ENCODE results near the gene IL21R. TPM values are rescaled to one million over a fixed set of nuclear protein-coding genes. Genes with fewer than 3 reads are reported as not detected.

The IL21R gene
- total and polyA plus RNA-seq, 2 donors (not counting 3 experiments of a cell fraction or from before 2014, with no cell fraction given) = 0.03 TPM; not detected in 1

DNA sequence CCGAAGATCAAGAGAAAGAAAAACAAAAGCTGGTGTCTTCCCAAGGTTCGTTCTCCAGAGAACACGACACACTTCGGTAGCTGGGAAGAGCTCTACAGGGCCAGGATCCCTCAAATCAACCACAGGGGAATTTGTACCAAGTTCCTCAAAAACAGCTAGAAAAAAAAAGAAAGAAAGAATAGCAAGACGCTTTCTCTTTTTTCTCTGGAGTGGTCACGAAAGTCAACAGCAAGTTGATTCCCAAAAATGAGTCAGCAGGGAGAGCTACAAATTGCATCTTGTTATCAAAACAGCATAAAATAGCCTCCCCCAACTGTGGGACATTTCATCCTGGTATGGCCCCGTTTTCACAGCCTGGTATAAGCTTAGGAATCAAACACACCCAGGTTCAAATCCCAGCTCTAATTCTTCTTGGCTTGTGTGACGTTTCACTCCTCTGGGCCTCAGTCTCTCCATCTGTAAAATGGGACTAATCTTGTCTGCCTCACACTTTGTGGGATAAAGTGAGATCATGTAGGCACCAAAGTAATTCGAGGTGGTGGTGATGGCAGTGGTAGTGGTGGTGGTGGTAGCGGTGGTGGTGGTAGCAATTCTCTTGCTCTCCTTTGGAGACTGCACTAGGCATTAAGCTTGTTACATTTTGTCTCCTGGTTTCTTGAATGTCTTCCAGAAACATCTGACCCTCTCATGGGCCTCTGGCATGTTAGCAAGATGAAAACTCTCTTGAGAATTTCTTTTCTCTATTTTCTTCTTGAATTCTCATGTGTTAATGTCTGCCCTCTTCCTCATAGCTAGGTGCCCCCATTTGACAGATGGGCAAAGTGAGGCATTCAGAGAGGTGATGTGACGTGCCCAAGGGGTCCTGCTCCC, 988 bp upstream of the IL21R start:
- Histone ChIP-seq H4K20me1 (replicated peaks; ENCODE audit: control insufficient read depth, extremely low read depth, insufficient read depth, low read length) (no peaks in the 10 kb centered on the region), H3K9ac (replicated peaks; ENCODE audit: extremely low read depth, insufficient read depth, low read length) (no peak overlapping the region), H3K79me2 (ENCODE audit: control insufficient read depth, insufficient read depth, low read length) (no peaks in the 10 kb centered on the region), H3K9me3 (replicated peaks; ENCODE audit: control insufficient read depth, insufficient read depth, low read length) (no peaks in the 10 kb centered on the region), H3K4me1 (ENCODE audit: control insufficient read depth, extremely low read depth, insufficient read depth, low read length) (no peaks in the 10 kb centered on the region), H3K9me1 (replicated peaks; ENCODE audit: control insufficient read depth, extremely low read depth, insufficient read depth, low read length) (no peaks in the 10 kb centered on the region), H3K4me2 (ENCODE audit: insufficient read depth, low read length) (no peak overlapping the region), H3K4me3 (replicated peaks in 1 of 3; ENCODE audit: insufficient read depth in 1 of 3, low read depth in 1 of 3, low read length in 3 of 3) (no peak overlapping the region), H3K36me3 (ENCODE audit: control insufficient read depth in 2 of 2, extremely low read depth in 1 of 2, insufficient read depth in 2 of 2, low read length in 2 of 2) (no peaks in the 10 kb centered on the region), H3K27me3 (ENCODE audit: control insufficient read depth in 2 of 2, insufficient read depth in 2 of 2, low read length in 2 of 2) (no peaks in the 10 kb centered on the region), H3K27ac (ENCODE audit: insufficient read depth, low read depth, low read length) (no peak overlapping the region), H2AFZ (ENCODE audit: low read depth, low read length) (no peak overlapping the region)
- no peak for DNase-seq (ENCODE audit: low read depth, low spot score)
- no peak for TF ChIP-seq JUN (IDR thresholded peaks at IDR 0.05; ENCODE audit: borderline replicate concordance, insufficient read depth, insufficient read length, low read depth)
- no peak for TF ChIP-seq MAX (IDR thresholded peaks at IDR 0.05; ENCODE audit: insufficient read depth, insufficient read length)
- no peak for TF ChIP-seq POLR2A (IDR thresholded peaks at IDR 0.05; ENCODE audit: low read depth, low read length)
- no peak for TF ChIP-seq MYC (IDR thresholded peaks at IDR 0.05; ENCODE audit: low read depth, low read length)
- no peak for TF ChIP-seq POLR2AphosphoS5 (IDR thresholded peaks at IDR 0.05; ENCODE audit: insufficient read depth, low read depth, low read length)
- no peak for TF ChIP-seq EZH2 (IDR thresholded peaks at IDR 0.05; ENCODE audit: borderline replicate concordance, low read depth, low read length, severe bottlenecking)
- no peak for TF ChIP-seq GATA2 (IDR thresholded peaks at IDR 0.05; ENCODE audit: insufficient read depth, insufficient read length, low read depth, low read length)
- no peak for TF ChIP-seq CTCF (IDR thresholded peaks at IDR 0.05; ENCODE audit: extremely low read depth in 1 of 2, insufficient read depth in 1 of 2, low read depth in 1 of 2, low read length in 2 of 2)
- no peak for TF ChIP-seq FOS (IDR thresholded peaks at IDR 0.05; ENCODE audit: borderline replicate concordance, insufficient read depth, low read length)
- ChIA-PET CTCF (interaction anchor here (1.2 to 1.4 kb wide), 2 partner anchors 13 to 291 kb away, joined by 3 read pairs; no protein-coding TSS in a partner anchor), POLR2A (no interaction called here)
- intact Hi-C loops (cut with micrococcal nuclease) (no loop called here), dilution Hi-C loops (cut with MboI; ENCODE audit: extremely low pct_ligation_motif_present, low sequenced_read_pairs) (no loop called here)
- no TSS peak for BruUV-seq (replicated peaks)
- no peak for FAIRE-seq
